Thyroid gland (tissue), 4 donors: Measurements from ENCODE around the gene PKIB.

ENCODE experiments used
- POLR2A ChIP-seq, 2 donors: fragments of 450-650 bp; IDR thresholded peaks; one replicate each; pipeline ENCODE4 v1.6.1; 2017; ENCODE audit warnings: antibody characterized with exemption in 2 of 2, mild to moderate bottlenecking in 2 of 2, moderate library complexity in 1 of 2
- TF ChIP-seq, protein P1 (sequence below), 6 experiments: fragments of 200-600 bp in 3 of 6; fragments of 450-650 bp in 3 of 6; sonication (generic) in 3 of 6; IDR thresholded peaks; one replicate each; pipeline ENCODE4 v1.5.1; 2016 to 2019; ENCODE audit warnings: antibody characterized with exemption in 6 of 6, mild to moderate bottlenecking in 2 of 6, inconsistent platforms in 1 of 6, moderate library complexity in 1 of 6

DNA sequence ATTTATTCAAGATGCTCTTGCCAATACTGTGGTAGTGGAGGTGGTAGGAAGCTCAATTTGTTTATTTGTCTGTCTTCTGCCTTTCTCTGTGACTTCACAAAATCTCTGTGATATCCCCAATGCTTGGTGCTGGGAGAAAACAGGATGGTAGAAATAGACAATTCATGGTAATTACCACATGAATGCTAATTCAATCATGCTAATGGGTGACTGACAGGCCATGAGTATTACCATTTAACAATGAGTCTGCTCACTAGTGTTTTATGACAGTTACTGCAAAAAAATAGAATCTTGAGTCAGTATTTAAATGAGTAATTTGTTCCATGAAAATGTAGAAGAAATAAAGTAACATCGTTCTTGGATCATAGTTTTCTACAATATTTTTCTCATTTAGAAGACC, 117.0 kb downstream of the PKIB start:
- TF ChIP-seq, protein P1, sequence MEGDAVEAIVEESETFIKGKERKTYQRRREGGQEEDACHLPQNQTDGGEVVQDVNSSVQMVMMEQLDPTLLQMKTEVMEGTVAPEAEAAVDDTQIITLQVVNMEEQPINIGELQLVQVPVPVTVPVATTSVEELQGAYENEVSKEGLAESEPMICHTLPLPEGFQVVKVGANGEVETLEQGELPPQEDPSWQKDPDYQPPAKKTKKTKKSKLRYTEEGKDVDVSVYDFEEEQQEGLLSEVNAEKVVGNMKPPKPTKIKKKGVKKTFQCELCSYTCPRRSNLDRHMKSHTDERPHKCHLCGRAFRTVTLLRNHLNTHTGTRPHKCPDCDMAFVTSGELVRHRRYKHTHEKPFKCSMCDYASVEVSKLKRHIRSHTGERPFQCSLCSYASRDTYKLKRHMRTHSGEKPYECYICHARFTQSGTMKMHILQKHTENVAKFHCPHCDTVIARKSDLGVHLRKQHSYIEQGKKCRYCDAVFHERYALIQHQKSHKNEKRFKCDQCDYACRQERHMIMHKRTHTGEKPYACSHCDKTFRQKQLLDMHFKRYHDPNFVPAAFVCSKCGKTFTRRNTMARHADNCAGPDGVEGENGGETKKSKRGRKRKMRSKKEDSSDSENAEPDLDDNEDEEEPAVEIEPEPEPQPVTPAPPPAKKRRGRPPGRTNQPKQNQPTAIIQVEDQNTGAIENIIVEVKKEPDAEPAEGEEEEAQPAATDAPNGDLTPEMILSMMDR (IDR thresholded peaks at IDR 0.05) = no peak
- TF ChIP-seq POLR2A (IDR thresholded peaks at IDR 0.05) = no peak
